Heart right ventricle (tissue), 16 donors: ENCODE data around the gene SLC23A2. TPM values are rescaled to one million over a fixed set of nuclear protein-coding genes. Genes with fewer than 3 reads are reported as not detected.
A peak's percentile ranks its signal among the peaks of the same experiment; 100 is the strongest.

Source experiments
- ATAC-seq, 8 donors: fragments of 200-7000 bp; cut with Tn5 transposase; one replicate each; pipeline ENCODE4 v1.9.1; 2020; ENCODE audit warnings: mild to moderate bottlenecking in 8 of 8, moderate library complexity in 8 of 8, moderate number of reproducible peaks in 1 of 8
- DNase-seq, 2 donors: peaks; one replicate each; pipeline ENCODE4 v3.0.0-alpha.2; 2020
- H3K27ac ChIP-seq, 10 donors: fragments of 200-600 bp; sonication (generic) in 2 of 10; one replicate each; pipeline versions ENCODE4 v1.5.0 to v1.8.0; 2020 to 2022; ENCODE audit warnings: mild to moderate bottlenecking in 3 of 10
- H3K27me3 ChIP-seq, 7 donors: fragments of 200-600 bp; one replicate each; pipeline ENCODE4 v1.8.0; 2021 to 2022; ENCODE audit warnings: mild to moderate bottlenecking in 2 of 7
- H3K36me3 ChIP-seq, 9 donors: fragments of 200-600 bp; sonication (generic) in 1 of 9; one replicate each; pipeline versions ENCODE4 v1.5.0 to v1.8.0; 2020 to 2022; ENCODE audit warnings: mild to moderate bottlenecking in 2 of 9
- H3K4me1 ChIP-seq, 9 donors: fragments of 200-600 bp; sonication (generic) in 1 of 9; one replicate each; pipeline versions ENCODE4 v1.5.0 to v1.8.0; 2020 to 2022; ENCODE audit warnings: mild to moderate bottlenecking in 4 of 9
- H3K4me3 ChIP-seq, 10 donors: fragments of 200-600 bp; sonication (generic) in 2 of 10; one replicate each; pipeline versions ENCODE4 v1.5.0 to v1.8.0; 2020 to 2022; ENCODE audit warnings: mild to moderate bottlenecking in 7 of 10, moderate library complexity in 2 of 10
- H3K9me3 ChIP-seq, 11 donors: fragments of 200-600 bp in 10 of 11; sonication (generic) in 2 of 11; one replicate each; pipeline versions ENCODE4 v1.5.0 to v1.8.0; 2013 to 2022; ENCODE audit warnings: mild to moderate bottlenecking in 2 of 11, control low read depth in 1 of 11, moderate library complexity in 1 of 11
- WGBS, 2 donors: extraction: QIAGEN DNeasy Blood & Tissue Kit; methylation state at CpG; one replicate each; pipeline ENCODE4 v1.1.7; 2013; ENCODE audit warnings: inconsistent platforms in 1 of 2; 5-methylcytosine and 5-hydroxymethylcytosine counted together
- intact Hi-C, 10 donors: fragments of 100-400 bp; cut with DNase I; formaldehyde crosslinking; loops; one replicate each; pipeline versions ENCODE4 v1.11.1 to v1.14.2; 2022
- long read RNA-seq, 3 donors: library from polyadenylated mRNA; unstranded; transcript quantifications; one replicate each; pipeline ENCODE4 v2.0.0, GENCODE V29; 2020 to 2021
- polyA plus RNA-seq, 2 donors: library from polyadenylated mRNA; stranded (reverse); fragments of 200-250 nt; gene quantifications; one replicate each; pipeline ENCODE4 v1.2.3, GENCODE V29; 2013
- total RNA-seq, 10 donors: library from RNA; stranded (reverse); fragmentation: NEBNext Ultra II Directional in 3 of 10; extraction: Animal tissue kit (Norgen Biotek cat#: 25700) in 3 of 10; gene quantifications; one replicate each; pipeline versions ENCODE4 v1.2.1 to v1.2.4, GENCODE V29; 2021 to 2023
- TF ChIP-seq, protein P1 (sequence below), 9 donors: fragments of 200-600 bp; sonication (generic) in 2 of 9; IDR thresholded peaks; one replicate each; pipeline versions ENCODE4 v1.5.0 to v1.8.0; 2021 to 2022; ENCODE audit warnings: antibody characterized with exemption in 9 of 9, mild to moderate bottlenecking in 5 of 9, moderate library complexity in 1 of 9
- donor health status: Arrhythmogenic right ventricular cardiomyopathy.
- donor health status: ischemic (EF 13 %, LVEDD 7.1; RV severe dilation, severe dysfunction).
- donor health status: healthy with polysubstance abuse.
- donor health status: DM: no; HTN: yes; CAD: no.
- donor health status: DM: no; HTN: no; CAD: no.
- donor health status: ischemic (EF 25% LVEDD 6.9; RV normal size, moderate dysfunction).
- donor health status: ischemic (EF 25% LVEDD 5.7; RV mildly dilated, moderate dysfunction).
- donor health status: healthy.
- donor health status: DM: yes; HTN: yes; CAD: no.
- donor health status: Ischemic cardiomyopathy.
- donor health status: ischemic (EF 35%, LVEDD 5.7; RV mildly dilated, moderate dysfunction).
- donor health status: nonischemic (EF 11% LVEDD 7.7; RV severe dilation, severe dysfunction).
- donor health status: DM: yes; HTN: yes; CAD: no.
- donor health status: PGD.
- donor health status: ischemic (EF 29% LVEDD 5.4; RV normal size, mild dysfunction).
- donor health status: nonischemic (EF 23%, LVEDD 6.1; RV moderate dilation, normal function).

Gene SLC23A2
- total RNA-seq (10 to 100 TPM in 1 of 10 donors, 1 to 10 TPM in 9; 6.3 to 12.3 (median 7.5) TPM), polyA plus RNA-seq (1 to 10 TPM; 2.0 to 3.9 TPM)
- long read RNA-seq, donor 1, partial matches to known transcripts: 1 of 5 reads
- long read RNA-seq, donor 1, other reads (novel, unspliced or antisense): 4 of 5 reads
- long read RNA-seq, donor 2, partial matches to known transcripts: 0 of 5 reads
- long read RNA-seq, donor 2, other reads (novel, unspliced or antisense): 5 of 5 reads
- long read RNA-seq, donor 3, partial matches to known transcripts: 1 of 10 reads
- long read RNA-seq, donor 3, other reads (novel, unspliced or antisense): 9 of 10 reads

DNA sequence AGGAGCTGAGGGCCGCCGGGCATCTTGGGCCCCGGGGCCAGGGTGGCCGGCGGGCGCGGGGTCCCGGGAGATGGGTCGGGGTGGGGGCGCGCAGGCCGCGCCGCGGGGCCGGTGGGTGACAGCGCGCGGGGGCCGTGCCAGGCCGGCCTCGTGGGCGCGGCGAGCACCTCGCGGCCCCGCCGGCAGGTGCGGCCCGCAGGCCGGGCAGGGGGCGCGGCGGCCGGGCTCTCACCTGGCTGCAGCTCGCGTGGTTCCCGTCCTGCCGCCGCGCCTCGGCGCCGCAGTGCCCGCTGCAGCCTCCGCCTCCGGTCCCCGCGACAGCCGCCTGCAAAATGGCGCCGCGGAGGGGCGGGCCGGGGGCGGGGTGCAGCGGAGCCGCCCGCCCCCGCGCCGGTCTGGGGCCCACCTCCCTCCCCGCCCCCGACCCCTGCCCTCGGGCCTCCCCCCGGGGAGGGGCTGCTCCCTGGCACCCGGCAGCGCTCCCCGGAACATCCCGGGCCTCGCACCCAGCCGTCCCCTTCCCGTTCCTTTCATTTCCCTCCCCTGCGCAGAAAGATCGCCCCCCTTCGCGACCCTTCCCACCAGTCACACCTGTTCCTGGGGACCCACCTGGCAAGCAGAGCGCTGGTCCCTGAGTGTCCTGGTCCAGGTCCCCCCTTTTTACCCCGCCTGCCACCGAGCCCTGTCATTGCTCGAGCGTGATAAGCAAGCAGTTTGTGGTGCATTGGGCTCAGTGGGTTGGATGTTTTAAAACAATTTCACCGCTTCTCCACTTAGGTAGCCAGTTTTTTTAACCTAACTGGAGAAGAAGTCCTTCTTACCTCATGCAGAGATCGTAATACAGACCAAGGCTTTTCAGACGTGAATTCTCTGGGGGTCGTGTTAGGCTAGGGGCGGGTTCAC lies at the start of gene SLC23A2:
Gene SLC23A2 (minus strand): TSS at position 337 of the 903 bp plus-strand sequence. CDS start 68,948 bp downstream, outside the sequence.
- peaks cover 5 to 33% (median 12%) of the 10 kb centered on the region in 9 donors for H3K4me1 ChIP-seq
- peak within 1 kb of the TSS in 5 of 10 donors; percentile 10 to 71 (median 41) for H3K27ac ChIP-seq
- 2 to 5% methylated on average over 17 to 88 of the region's 88 CpGs for WGBS, 2 donors
- no peaks in the 10 kb centered on the region for H3K9me3 ChIP-seq
- peak within 1 kb of the TSS; percentile 65 to 96 (median 88) for H3K4me3 ChIP-seq
- peak; percentile 35 to 48 for DNase-seq
- H3K27me3 ChIP-seq: no peaks in the 10 kb centered on the region
- ATAC-seq: peak; percentile 54 to 89 (median 82)
- intact Hi-C loops: loop anchor here in 2 of 10 donors (10.0 kb wide), 2 partner anchors 83 to 93 kb away; no protein-coding TSS in a partner anchor
- no peaks in the 10 kb centered on the region for H3K36me3 ChIP-seq
- TF ChIP-seq, protein P1, sequence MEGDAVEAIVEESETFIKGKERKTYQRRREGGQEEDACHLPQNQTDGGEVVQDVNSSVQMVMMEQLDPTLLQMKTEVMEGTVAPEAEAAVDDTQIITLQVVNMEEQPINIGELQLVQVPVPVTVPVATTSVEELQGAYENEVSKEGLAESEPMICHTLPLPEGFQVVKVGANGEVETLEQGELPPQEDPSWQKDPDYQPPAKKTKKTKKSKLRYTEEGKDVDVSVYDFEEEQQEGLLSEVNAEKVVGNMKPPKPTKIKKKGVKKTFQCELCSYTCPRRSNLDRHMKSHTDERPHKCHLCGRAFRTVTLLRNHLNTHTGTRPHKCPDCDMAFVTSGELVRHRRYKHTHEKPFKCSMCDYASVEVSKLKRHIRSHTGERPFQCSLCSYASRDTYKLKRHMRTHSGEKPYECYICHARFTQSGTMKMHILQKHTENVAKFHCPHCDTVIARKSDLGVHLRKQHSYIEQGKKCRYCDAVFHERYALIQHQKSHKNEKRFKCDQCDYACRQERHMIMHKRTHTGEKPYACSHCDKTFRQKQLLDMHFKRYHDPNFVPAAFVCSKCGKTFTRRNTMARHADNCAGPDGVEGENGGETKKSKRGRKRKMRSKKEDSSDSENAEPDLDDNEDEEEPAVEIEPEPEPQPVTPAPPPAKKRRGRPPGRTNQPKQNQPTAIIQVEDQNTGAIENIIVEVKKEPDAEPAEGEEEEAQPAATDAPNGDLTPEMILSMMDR (IDR thresholded peaks at IDR 0.05): no peak

DNA sequence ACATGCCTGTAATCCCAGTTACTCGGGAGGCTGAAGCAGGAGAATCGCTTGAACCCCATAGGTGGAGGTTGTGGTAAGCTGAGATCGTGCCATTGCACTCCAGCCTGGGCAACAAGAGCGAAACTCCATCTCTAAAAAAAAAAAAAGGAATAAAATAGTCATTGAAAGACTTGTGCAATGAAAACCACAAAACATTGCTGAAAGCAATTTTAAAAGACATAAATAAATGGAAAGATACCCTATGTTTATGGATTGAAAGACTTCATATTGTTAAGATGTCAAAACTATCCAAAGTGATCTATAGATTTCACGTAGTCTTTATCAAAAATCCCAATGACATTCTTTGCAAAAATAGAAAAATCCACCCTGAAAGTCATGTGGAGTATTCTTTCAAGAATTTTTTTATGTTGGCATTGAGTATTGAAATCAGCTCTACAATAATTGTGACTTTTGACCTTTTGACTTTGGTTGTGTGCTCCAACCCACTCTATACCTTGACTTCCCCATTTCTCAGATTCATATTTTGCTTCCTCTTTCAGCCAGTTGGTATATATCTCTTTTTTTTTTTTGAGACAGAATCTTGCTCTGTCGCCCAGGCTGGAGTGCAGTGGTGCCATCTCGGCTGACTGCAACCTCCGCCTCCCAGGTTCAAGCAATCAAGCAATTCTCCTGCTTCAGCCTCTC lies 45.5 kb upstream of the SLC23A2 start:
- peaks cover 0 to 20% (median 0%) of the 10 kb centered on the region in 9 donors for H3K4me1 ChIP-seq
- no peak overlapping the region for H3K4me3 ChIP-seq
- no peak for DNase-seq
- intact Hi-C loops: no loop called here
- ATAC-seq: no peak
- H3K9me3 ChIP-seq: no peaks in the 10 kb centered on the region
- H3K27me3 ChIP-seq: peaks cover 0 to 5% (median 0%) of the 10 kb centered on the region in 7 donors
- peak overlapping the region in 1 of 10 donors; percentile 8 for H3K27ac ChIP-seq
- H3K36me3 ChIP-seq: no peaks in the 10 kb centered on the region
- TF ChIP-seq, protein P1 (IDR thresholded peaks at IDR 0.05): no peak
- WGBS, 2 donors: 89 to 90% methylated on average over 8 of the region's 8 CpGs

DNA sequence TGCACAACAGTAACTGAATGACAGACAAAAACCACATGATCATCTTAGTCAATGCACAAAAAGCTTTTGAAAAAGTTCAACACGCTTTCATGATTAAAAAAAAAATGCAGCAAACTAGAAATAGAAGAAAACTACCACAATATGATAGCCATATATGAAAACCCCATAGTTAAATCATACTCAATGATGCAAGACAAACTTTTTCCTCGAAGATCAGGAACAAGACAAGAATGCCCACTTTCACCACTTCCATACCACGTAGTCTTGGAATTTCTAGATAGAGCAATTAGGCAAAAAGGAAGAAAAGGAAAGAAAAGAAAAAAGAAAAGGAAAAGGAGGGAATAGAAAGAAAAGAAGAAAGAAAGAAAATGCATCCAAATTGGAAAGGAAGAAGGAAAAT lies 44.6 kb upstream of the SLC23A2 start:
- Histone ChIP-seq H3K4me3 (no peak overlapping the region), H3K9me3 (no peaks in the 10 kb centered on the region), H3K27ac (no peak overlapping the region), H3K27me3 (peaks cover 0 to 5% (median 0%) of the 10 kb centered on the region in 7 donors), H3K36me3 (no peaks in the 10 kb centered on the region), H3K4me1 (peaks cover 0 to 20% (median 0%) of the 10 kb centered on the region in 9 donors)
- ATAC-seq (no peak), DNase-seq (no peak)
- intact Hi-C loops: no loop called here
- WGBS, 2 donors: 74 to 77% methylated on average over 3 of the region's 3 CpGs
- TF ChIP-seq, protein P1 (IDR thresholded peaks at IDR 0.05): no peak
